H9 (cell line): ENCODE data around the gene JSRP1. TPM values are rescaled to one million over a fixed set of nuclear protein-coding genes. Genes with fewer than 3 reads are reported as not detected.

ENCODE experiments used
- DNase-seq: peaks from one replicate; pipeline ENCODE4 v3.0.0-alpha.2; 2017
- H2AFZ ChIP-seq: one replicate; pipeline ENCODE4 v1.6.1; 2013; ENCODE audit warnings: mild to moderate bottlenecking, low read length, control low read depth, moderate library complexity
- H2AK5ac ChIP-seq: 2 replicates; pipeline ENCODE4 v1.6.1; 2013; ENCODE audit warnings: low read length, control low read depth, mixed read lengths; ENCODE audit not compliant: insufficient read length
- H2BK120ac ChIP-seq: one replicate; pipeline ENCODE4 v1.6.1; 2013; ENCODE audit warnings: low read depth, mild to moderate bottlenecking, low read length, control low read depth, inconsistent platforms; ENCODE audit not compliant: poor library complexity, severe bottlenecking
- H2BK12ac ChIP-seq: 2 replicates; pipeline ENCODE4 v1.6.1; 2013; ENCODE audit warnings: low read length, control low read depth, mixed read lengths, low read depth; ENCODE audit not compliant: insufficient read length
- H2BK15ac ChIP-seq: 2 replicates; pipeline ENCODE4 v1.6.1; 2013; ENCODE audit warnings: low read depth, low read length, control low read depth
- H2BK20ac ChIP-seq: one replicate; pipeline ENCODE4 v1.6.1; 2013; ENCODE audit warnings: low read depth, mild to moderate bottlenecking, low read length, control low read depth, inconsistent platforms; ENCODE audit not compliant: poor library complexity, severe bottlenecking
- H2BK5ac ChIP-seq: 2 replicates; pipeline ENCODE4 v1.6.1; 2013; ENCODE audit warnings: low read length, control low read depth, mixed read lengths; ENCODE audit not compliant: insufficient read length
- H3K14ac ChIP-seq: 2 replicates; pipeline ENCODE4 v1.6.1; 2013; ENCODE audit warnings: low read length, control low read depth; ENCODE audit not compliant: insufficient read depth
- H3K18ac ChIP-seq: 2 replicates; pipeline ENCODE4 v1.6.1; 2013; ENCODE audit warnings: low read depth, mild to moderate bottlenecking, mixed read lengths, low read length, control low read depth; ENCODE audit not compliant: insufficient read length
- H3K23ac ChIP-seq: 2 replicates; pipeline ENCODE4 v1.6.1; 2013; ENCODE audit warnings: low read length, control low read depth, mixed read lengths, low read depth; ENCODE audit not compliant: insufficient read length
- H3K23me2 ChIP-seq: 2 replicates; pipeline ENCODE4 v1.6.1; 2013; ENCODE audit warnings: low read depth, mild to moderate bottlenecking, mixed read lengths, low read length, control low read depth; ENCODE audit not compliant: insufficient read length, poor library complexity, severe bottlenecking
- H3K27ac ChIP-seq: 2 replicates; pipeline ENCODE4 v1.5.1; 2013; ENCODE audit warnings: low read length, control low read depth, mixed read lengths, low read depth; ENCODE audit not compliant: insufficient read length
- H3K27me3 ChIP-seq: 2 replicates; pipeline ENCODE4 v1.6.1; 2013; ENCODE audit warnings: low read length, control low read depth, inconsistent platforms; ENCODE audit not compliant: insufficient read depth
- H3K4ac ChIP-seq: 2 replicates; pipeline ENCODE4 v1.6.1; 2013; ENCODE audit warnings: low read depth, mild to moderate bottlenecking, control low read depth, inconsistent platforms, low read length, moderate library complexity
- H3K4me1 ChIP-seq: 2 replicates; pipeline ENCODE4 v1.6.1; 2013; ENCODE audit warnings: low read length, control low read depth, inconsistent platforms; ENCODE audit not compliant: insufficient read depth
- H3K4me2 ChIP-seq: 2 replicates; pipeline ENCODE4 v1.6.1; 2013; ENCODE audit warnings: low read length, control low read depth, mixed read lengths; ENCODE audit not compliant: insufficient read length, insufficient read depth
- H3K56ac ChIP-seq: 2 replicates; pipeline ENCODE4 v1.6.1; 2013; ENCODE audit warnings: low read depth, mild to moderate bottlenecking, mixed read lengths, low read length, control low read depth; ENCODE audit not compliant: insufficient read length
- H3K79me1 ChIP-seq: 2 replicates; pipeline ENCODE4 v1.6.1; 2013; ENCODE audit warnings: low read depth, mild to moderate bottlenecking, moderate library complexity, low read length, control low read depth, inconsistent platforms; ENCODE audit not compliant: insufficient read depth, poor library complexity, severe bottlenecking
- H3K79me2 ChIP-seq: 2 replicates; pipeline ENCODE4 v1.6.1; 2013; ENCODE audit warnings: low read length, control low read depth, inconsistent platforms; ENCODE audit not compliant: insufficient read depth
- H3K9ac ChIP-seq: 2 replicates; pipeline ENCODE4 v1.6.1; 2013; ENCODE audit warnings: low read length, control low read depth, mixed read lengths; ENCODE audit not compliant: insufficient read length; ENCODE audit errors: extremely low read depth
- H3K9me3 ChIP-seq: one replicate; pipeline ENCODE4 v1.6.1; 2013; ENCODE audit warnings: low read depth, low read length, inconsistent platforms; ENCODE audit not compliant: control insufficient read depth
- H3T11ph ChIP-seq: one replicate; pipeline ENCODE4 v1.6.1; 2013; ENCODE audit warnings: mild to moderate bottlenecking, low read length, control low read depth, inconsistent platforms
- H4K20me1 ChIP-seq: one replicate; pipeline ENCODE4 v1.6.1; 2013; ENCODE audit not compliant: control insufficient read depth, insufficient read length, insufficient read depth
- H4K5ac ChIP-seq: 2 replicates; pipeline ENCODE4 v1.6.1; 2013; ENCODE audit warnings: low read depth, mild to moderate bottlenecking, mixed read lengths, low read length, control low read depth; ENCODE audit not compliant: insufficient read length
- H4K8ac ChIP-seq: replicated peaks from 2 replicates; pipeline ENCODE4 v1.6.1; 2013; ENCODE audit warnings: low read length, control low read depth, mixed read lengths, low read depth; ENCODE audit not compliant: insufficient read length
- H4K91ac ChIP-seq: 2 replicates; pipeline ENCODE4 v1.6.1; 2013; ENCODE audit warnings: low read depth, mild to moderate bottlenecking, moderate library complexity, mixed read lengths, low read length, control low read depth; ENCODE audit not compliant: insufficient read length
- H3K27ac Mint-ChIP-seq, 3 experiments: 2 replicates in 2 of 3; 3 replicates in 1 of 3; pipeline ENCODE4 v1.8.0; 2020 to 2021; ENCODE audit warnings: mixed read lengths in 3 of 3, mild to moderate bottlenecking in 1 of 3, moderate library complexity in 1 of 3
- H3K27me3 Mint-ChIP-seq: 2 replicates; pipeline ENCODE4 v1.8.0; 2021; ENCODE audit warnings: low read depth, mild to moderate bottlenecking, moderate library complexity, mixed read lengths
- H3K36me3 Mint-ChIP-seq, 3 experiments: 2 replicates in 2 of 3; 3 replicates in 1 of 3; pipeline ENCODE4 v1.8.0; 2020 to 2021; ENCODE audit warnings: low read depth in 3 of 3, mixed read lengths in 3 of 3; ENCODE audit not compliant: insufficient read depth in 1 of 3
- H3K4me1 Mint-ChIP-seq, 2 experiments: 2 replicates each; pipeline ENCODE4 v1.8.0; 2020; ENCODE audit warnings: mixed read lengths in 2 of 2
- H3K4me3 Mint-ChIP-seq, 2 experiments: 2 replicates in 1 of 2; 3 replicates in 1 of 2; pipeline ENCODE4 v1.8.0; 2020 to 2021; ENCODE audit warnings: mild to moderate bottlenecking in 2 of 2, mixed read lengths in 2 of 2, moderate library complexity in 1 of 2
- H3K9me3 Mint-ChIP-seq, 2 experiments: 2 replicates in 1 of 2; 3 replicates in 1 of 2; pipeline ENCODE4 v1.8.0; 2020; ENCODE audit warnings: mild to moderate bottlenecking in 2 of 2, mixed read lengths in 2 of 2, moderate library complexity in 1 of 2
- CTCF ChIP-seq: fragments of 200-600 bp; sonication (generic); conservative IDR thresholded peaks from 3 replicates; pipeline ENCODE4 v1.8.0; 2021; ENCODE audit warnings: antibody characterized with exemption, mild to moderate bottlenecking
- WGBS: extraction: QIAGEN DNeasy Blood & Tissue Kit; methylation state at CpG from one replicate; pipeline ENCODE4 v1.1.7; 2013; ENCODE audit warnings: missing lambda C conversion rate, low lambda C conversion rate, mixed read lengths; ENCODE audit not compliant: insufficient read length; ENCODE audit errors: extremely low coverage; 5-methylcytosine and 5-hydroxymethylcytosine counted together
- total RNA-seq: library from RNA; stranded (reverse); gene quantifications from 2 replicates; pipeline ENCODE4 v1.2.1, GENCODE V29; 2021

The JSRP1 gene
- total RNA-seq, 1 experiment from 2014 or later: 0.90 TPM

- Histone ChIP-seq H3T11ph (no peak overlapping the region), H2AFZ (no peak overlapping the region), H3K27ac (no peak overlapping the region), H3K9ac (no peak overlapping the region), H3K27me3 (no peaks in the 10 kb centered on the region), H3K79me2 (no peaks in the 10 kb centered on the region), H3K56ac (no peak overlapping the region), H3K9me3 (no peaks in the 10 kb centered on the region), H4K91ac (no peak overlapping the region), H2BK12ac (no peak overlapping the region), H3K14ac (no peak overlapping the region), H3K18ac (no peak overlapping the region), H3K4me2 (no peak overlapping the region), H3K4ac (no peak overlapping the region), H4K5ac (no peak overlapping the region), H3K4me1 (no peaks in the 10 kb centered on the region), H2BK20ac (no peak overlapping the region), H4K8ac (no peak overlapping the region), H2AK5ac (no peak overlapping the region), H2BK120ac (no peak overlapping the region), H4K20me1 (no peaks in the 10 kb centered on the region), H3K23ac (no peak overlapping the region), H2BK5ac (no peak overlapping the region), H3K23me2 (no peaks in the 10 kb centered on the region), H2BK15ac (no peak overlapping the region), H3K79me1 (no peaks in the 10 kb centered on the region)
- H3K27me3 Mint-ChIP-seq: no peaks in the 10 kb centered on the region; the same call in 1 of the 2 replicates
- no peak for DNase-seq
- no peaks in the 10 kb centered on the region for H3K9me3 Mint-ChIP-seq
- H3K4me3 Mint-ChIP-seq: no peak overlapping the region
- no peak overlapping the region for H3K27ac Mint-ChIP-seq
- no peak for TF ChIP-seq CTCF
- peaks cover 9 to 47% (median 40%) of the 10 kb centered on the region in 3 experiments; a peak in 6 of 7 replicates for H3K36me3 Mint-ChIP-seq
- H3K4me1 Mint-ChIP-seq: no peaks in the 10 kb centered on the region
- no CpG with 5 or more reads among the region's 67 CpGs for WGBS
These were observed 28.6 kb downstream of the JSRP1 start for GRCh38 chr19:2227415-2228156.
